ENCODE results near the gene MS4A6E. TPM values are rescaled to one million over a fixed set of nuclear protein-coding genes. Genes with fewer than 3 reads are reported as not detected.

The MS4A6E gene
- total RNA-seq, 1 donor from 2014 or later, result not detected

DNA sequence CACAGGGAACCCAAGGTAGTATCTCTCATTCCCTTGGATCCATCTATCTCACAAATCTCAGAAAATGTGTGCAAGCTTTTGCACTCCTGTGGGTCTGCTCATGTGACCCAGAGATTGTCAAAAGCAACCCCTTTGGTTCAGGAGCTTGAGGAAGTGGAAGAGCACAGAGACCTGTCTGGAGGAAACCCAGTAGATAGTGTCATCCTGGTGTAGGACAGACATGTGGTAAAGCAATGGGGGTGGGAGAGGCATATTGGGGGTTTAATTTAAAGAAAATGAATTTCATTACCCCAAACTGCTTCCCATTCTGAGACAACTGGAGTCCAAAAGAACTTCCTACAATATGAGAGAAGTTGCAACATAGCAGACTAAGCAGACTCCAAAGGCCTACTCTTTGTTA is 63.4 kb downstream of the MS4A6E start:
- Mint-ChIP-seq H3K36me3 (no peaks in the 10 kb centered on the region), H3K27ac (no peak overlapping the region), H3K27me3 (ENCODE audit: insufficient read depth, low read depth) (no peaks in the 10 kb centered on the region), H3K9me3 (no peaks in the 10 kb centered on the region), H3K4me1 (peaks cover 2% of the 10 kb centered on the region), H3K4me3 (no peak overlapping the region)
- no peak for DNase-seq (ENCODE audit: low spot score)
- TF ChIP-seq, protein P1, sequence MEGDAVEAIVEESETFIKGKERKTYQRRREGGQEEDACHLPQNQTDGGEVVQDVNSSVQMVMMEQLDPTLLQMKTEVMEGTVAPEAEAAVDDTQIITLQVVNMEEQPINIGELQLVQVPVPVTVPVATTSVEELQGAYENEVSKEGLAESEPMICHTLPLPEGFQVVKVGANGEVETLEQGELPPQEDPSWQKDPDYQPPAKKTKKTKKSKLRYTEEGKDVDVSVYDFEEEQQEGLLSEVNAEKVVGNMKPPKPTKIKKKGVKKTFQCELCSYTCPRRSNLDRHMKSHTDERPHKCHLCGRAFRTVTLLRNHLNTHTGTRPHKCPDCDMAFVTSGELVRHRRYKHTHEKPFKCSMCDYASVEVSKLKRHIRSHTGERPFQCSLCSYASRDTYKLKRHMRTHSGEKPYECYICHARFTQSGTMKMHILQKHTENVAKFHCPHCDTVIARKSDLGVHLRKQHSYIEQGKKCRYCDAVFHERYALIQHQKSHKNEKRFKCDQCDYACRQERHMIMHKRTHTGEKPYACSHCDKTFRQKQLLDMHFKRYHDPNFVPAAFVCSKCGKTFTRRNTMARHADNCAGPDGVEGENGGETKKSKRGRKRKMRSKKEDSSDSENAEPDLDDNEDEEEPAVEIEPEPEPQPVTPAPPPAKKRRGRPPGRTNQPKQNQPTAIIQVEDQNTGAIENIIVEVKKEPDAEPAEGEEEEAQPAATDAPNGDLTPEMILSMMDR (IDR thresholded peaks at IDR 0.05), result no peak
- TF ChIP-seq EZH2phosphoT487 (IDR thresholded peaks at IDR 0.05) (no peak), EZH2 (IDR thresholded peaks at IDR 0.05) (no peak)
- H3K4me1 ChIP-seq, result no peaks in the 10 kb centered on the region
- no peak overlapping the region for H2AFZ ChIP-seq (replicated peaks)
- no peak overlapping the region for H3K4me3 ChIP-seq
- no peaks in the 10 kb centered on the region for H3K9me3 ChIP-seq (ENCODE audit: low read depth)
- H3K4me2 ChIP-seq, result no peak overlapping the region
- no peak overlapping the region for H3K27ac ChIP-seq
- H3K27me3 ChIP-seq, result no peaks in the 10 kb centered on the region
- H3K9ac ChIP-seq, result no peak overlapping the region
- H3F3A ChIP-seq (ENCODE audit: low read depth), result no peaks in the 10 kb centered on the region
- H4K20me1 ChIP-seq (ENCODE audit: low read depth), result no peaks in the 10 kb centered on the region
- H3K79me2 ChIP-seq (ENCODE audit: low read depth), result no peaks in the 10 kb centered on the region
- no peaks in the 10 kb centered on the region for H3K36me3 ChIP-seq

Other genes with a start within 250 kb of the MS4A6E start
- not detected in 2 replicates for gene MS4A2, start 238.6 kb upstream of the MS4A6E start, total RNA-seq (ENCODE audit: low replicate concordance)
- gene MS4A6A, start 144.2 kb upstream of the MS4A6E start, total RNA-seq (ENCODE audit: low replicate concordance), result not detected in 2 replicates
- gene MS4A4E, start 84.1 kb upstream of the MS4A6E start, total RNA-seq (ENCODE audit: low replicate concordance), result not detected in 2 replicates
- gene MS4A4A, start 46.6 kb upstream of the MS4A6E start, total RNA-seq (ENCODE audit: low replicate concordance), result not detected in 2 replicates
- gene MS4A7, start 51.3 kb downstream of the MS4A6E start, total RNA-seq (ENCODE audit: low replicate concordance), result not detected in 2 replicates
- not detected in 2 replicates for gene MS4A14, start 69.2 kb downstream of the MS4A6E start, total RNA-seq (ENCODE audit: low replicate concordance)
- not detected in 2 replicates for gene MS4A5, start 102.3 kb downstream of the MS4A6E start, total RNA-seq (ENCODE audit: low replicate concordance)
- not detected in 2 replicates for gene MS4A1, start 128.6 kb downstream of the MS4A6E start, total RNA-seq (ENCODE audit: low replicate concordance)
- not detected in 2 replicates for gene MS4A12, start 165.5 kb downstream of the MS4A6E start, total RNA-seq (ENCODE audit: low replicate concordance)
- not detected in 2 replicates for gene MS4A13, start 188.1 kb downstream of the MS4A6E start, total RNA-seq (ENCODE audit: low replicate concordance)

Data from neural progenitor cell (in vitro differentiated cells).